ENCODE measurements around the gene TMEM150C.

DNA sequence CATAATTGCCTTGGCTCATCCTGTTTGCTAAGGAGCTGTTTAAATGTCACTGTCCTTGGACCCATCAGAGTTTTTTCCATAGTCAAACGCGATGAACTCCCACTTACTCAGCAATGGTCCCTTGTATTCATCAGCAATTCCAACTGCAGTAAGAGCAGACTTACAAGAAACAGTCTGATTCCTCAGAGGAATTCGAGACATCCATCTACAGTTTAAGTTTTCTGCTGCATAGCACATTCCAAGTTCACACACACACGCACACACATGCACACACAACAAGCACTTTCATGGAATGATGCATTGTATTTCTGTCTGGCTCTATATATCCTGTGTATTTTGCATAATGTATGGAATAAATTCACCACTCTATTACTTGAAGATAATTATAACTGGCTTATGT, 32.7 kb upstream of the TMEM150C start:
- TF ChIP-seq, protein P1, sequence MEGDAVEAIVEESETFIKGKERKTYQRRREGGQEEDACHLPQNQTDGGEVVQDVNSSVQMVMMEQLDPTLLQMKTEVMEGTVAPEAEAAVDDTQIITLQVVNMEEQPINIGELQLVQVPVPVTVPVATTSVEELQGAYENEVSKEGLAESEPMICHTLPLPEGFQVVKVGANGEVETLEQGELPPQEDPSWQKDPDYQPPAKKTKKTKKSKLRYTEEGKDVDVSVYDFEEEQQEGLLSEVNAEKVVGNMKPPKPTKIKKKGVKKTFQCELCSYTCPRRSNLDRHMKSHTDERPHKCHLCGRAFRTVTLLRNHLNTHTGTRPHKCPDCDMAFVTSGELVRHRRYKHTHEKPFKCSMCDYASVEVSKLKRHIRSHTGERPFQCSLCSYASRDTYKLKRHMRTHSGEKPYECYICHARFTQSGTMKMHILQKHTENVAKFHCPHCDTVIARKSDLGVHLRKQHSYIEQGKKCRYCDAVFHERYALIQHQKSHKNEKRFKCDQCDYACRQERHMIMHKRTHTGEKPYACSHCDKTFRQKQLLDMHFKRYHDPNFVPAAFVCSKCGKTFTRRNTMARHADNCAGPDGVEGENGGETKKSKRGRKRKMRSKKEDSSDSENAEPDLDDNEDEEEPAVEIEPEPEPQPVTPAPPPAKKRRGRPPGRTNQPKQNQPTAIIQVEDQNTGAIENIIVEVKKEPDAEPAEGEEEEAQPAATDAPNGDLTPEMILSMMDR (conservative IDR thresholded peaks at IDR 0.05; ENCODE audit: low read depth, low read length), result no peak
- TF ChIP-seq EZH2 (IDR thresholded peaks at IDR 0.05; ENCODE audit: low read length, unreplicated experiment), result no peak

All from PC-3 (cell line).